Measurements from ENCODE around the gene NAA60.
"Not testable (repeated sequence)": the region's sequence is repeated elsewhere in the genome, so short reads cannot be mapped to it uniquely, and the experiment has no call there.

The NAA60 gene

DNA sequence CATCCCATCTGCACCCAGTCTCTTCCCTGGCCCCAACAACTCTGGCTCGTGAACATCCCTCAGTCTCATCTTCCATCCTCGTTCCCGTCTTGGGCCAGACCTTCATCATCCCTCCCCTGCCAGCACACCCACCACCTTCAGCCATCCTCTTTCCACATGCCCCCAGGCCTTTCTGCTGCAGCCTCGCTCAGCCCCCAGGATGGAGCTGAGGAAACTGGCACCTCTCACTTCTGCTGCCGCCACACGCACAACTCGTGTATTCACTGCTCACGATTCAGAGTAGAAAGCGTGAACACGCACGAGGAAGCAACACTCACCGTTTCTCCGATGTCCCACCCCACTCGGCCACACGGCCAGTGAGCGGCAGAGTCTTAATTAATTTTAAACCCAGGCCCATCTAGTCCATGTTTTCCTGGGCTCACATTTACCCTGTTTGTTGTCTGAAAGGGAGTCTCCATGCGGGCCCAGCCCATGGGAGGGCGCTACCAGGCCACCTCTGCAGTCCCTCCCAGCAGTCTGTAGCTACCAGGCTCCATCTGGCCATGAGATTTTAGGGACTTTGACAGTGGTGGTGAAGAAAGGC is 39.3 kb downstream of the NAA60 start:
- DNase-seq (ENCODE audit: low read depth in 2 of 2): no peak

DNA sequence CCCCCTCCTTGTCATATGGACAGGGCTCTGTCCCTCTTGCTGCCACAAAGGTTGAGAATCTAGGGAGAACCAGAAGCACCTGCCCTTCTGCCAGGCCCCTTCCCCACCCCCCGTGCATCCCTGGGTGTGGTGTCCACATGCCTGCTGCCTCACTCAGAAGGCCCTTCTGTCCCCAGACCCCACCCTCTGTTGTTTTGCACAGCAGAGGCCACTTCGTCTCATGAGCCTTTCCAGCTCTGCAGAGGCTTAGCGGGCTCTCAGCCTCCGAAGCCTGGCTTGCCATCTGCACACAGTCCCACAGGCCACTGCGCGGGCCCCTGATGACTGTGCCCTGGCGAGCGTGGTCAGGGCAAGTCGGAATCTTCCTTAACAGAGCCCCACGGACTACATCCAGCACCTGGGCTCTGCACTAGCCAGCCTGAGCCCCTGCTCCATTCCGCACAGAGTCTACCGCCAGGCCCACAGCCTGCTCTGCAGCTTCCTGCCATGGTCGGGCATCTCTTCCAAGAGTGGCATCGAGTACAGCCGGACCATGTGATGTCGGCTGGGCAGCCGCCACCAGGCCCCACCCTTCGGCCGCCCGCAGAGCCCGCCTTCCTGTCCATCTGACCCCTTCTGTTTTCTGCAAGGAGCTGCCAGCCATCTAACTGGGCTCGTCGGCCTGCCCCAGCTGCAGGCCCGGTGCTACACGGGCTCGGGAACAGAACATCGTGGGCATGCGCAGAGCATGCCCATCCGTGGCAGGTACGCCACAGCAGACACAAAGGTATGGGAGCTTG is 41.0 kb downstream of the NAA60 start:
- DNase-seq (ENCODE audit: low read depth in 2 of 2): no peak

DNA sequence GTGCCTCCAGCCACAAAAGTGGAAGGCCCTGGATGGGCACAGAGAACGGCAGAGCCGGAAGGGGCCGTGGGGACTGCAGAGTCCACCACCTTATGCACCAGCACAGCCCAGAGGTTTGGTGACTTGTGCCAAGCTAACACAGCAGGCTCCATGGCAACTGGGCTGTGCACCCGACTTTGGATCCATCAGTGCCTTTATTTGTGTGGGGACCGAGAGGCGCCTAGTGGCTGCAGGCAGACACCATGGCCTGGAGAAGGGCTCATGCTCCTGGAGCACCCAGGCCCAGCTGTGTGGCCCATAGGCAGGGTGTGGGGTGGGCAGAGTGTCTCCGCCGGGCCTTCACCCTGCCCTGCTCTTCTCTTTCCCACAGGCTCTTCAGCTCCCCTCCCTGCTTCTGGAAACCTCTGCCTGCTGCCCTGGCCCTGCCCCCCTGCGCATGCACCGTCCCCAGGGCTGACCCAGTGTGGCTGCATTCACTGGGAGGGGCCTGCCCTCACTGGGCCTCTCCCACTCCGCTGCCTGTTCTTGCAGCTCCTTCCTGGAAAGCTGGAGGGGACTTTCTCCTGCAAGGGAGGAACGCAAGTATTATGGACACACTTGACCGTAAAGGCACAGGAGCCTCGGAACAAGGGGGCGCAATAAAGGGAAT is 41.7 kb downstream of the NAA60 start:
- no peak for DNase-seq (ENCODE audit: low read depth in 2 of 2)

DNA sequence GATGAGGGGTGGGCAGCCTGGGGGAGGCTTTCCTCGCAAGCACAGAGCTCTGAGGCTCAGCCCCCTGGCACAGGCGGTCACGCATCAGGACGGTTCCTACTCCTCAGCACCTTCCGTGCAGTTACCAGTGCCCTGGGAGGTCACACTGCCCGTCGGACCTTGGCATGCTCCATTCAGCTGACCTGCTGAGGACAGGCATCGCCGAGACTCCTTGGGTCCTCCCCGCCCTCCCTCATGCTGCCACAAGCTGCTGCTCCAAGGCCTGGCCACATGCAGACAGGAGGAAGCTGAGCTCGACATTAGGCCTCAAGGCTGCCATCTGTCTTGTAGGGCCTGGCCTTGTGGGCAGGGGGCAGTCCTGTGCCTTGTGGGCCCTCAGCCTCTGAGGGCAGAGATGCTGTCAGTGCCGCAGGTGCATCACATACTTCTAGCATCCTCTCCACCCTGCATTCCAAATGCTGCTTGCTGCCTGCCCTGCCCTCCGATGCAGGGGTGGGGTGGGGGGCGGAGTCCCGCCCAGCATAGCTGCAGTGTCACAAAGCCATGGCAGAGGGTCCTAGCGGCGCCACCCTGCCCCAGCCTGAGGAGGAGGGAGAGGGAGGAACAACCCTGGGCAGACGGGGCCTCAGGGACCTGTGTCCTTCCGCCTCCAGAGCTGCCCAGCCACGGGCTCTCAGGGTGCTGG is 42.5 kb downstream of the NAA60 start:
- DNase-seq (ENCODE audit: low read depth in 2 of 2): no peak

DNA sequence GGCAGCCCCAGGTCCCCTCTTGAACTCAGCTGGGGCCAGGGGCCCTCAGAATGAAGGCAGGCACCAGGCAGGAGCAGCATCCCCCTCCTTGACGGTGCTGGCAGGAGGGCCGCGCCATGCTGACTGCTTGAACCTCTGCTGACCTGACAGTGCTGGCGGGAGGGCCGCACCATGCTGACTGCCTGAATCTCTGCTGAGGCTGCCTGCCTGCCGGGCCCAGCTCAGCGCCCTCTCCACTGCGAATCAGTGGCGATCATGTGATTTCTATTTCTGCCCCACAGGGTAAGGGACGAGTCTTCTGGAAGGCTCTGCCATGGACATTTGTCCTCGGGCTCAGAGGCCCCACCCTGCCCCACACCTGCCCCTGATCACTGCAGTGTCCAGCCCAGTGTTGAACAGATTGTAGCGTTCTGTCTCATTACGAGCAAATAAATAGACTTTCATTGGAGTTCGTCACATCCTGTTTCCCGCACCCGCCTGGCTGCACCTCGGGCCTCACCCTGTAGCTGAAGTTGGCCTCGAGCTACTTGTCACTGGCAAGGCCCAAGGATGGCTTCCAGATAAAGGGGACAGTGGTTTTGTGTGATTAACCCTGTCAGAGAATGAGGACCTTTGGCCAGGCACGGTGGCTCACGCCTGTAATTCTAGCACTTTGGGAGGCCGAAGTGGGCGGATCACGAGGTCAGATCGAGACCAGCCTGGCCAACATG is 43.2 kb downstream of the NAA60 start:
- DNase-seq (ENCODE audit: low read depth in 2 of 2): no peak

DNA sequence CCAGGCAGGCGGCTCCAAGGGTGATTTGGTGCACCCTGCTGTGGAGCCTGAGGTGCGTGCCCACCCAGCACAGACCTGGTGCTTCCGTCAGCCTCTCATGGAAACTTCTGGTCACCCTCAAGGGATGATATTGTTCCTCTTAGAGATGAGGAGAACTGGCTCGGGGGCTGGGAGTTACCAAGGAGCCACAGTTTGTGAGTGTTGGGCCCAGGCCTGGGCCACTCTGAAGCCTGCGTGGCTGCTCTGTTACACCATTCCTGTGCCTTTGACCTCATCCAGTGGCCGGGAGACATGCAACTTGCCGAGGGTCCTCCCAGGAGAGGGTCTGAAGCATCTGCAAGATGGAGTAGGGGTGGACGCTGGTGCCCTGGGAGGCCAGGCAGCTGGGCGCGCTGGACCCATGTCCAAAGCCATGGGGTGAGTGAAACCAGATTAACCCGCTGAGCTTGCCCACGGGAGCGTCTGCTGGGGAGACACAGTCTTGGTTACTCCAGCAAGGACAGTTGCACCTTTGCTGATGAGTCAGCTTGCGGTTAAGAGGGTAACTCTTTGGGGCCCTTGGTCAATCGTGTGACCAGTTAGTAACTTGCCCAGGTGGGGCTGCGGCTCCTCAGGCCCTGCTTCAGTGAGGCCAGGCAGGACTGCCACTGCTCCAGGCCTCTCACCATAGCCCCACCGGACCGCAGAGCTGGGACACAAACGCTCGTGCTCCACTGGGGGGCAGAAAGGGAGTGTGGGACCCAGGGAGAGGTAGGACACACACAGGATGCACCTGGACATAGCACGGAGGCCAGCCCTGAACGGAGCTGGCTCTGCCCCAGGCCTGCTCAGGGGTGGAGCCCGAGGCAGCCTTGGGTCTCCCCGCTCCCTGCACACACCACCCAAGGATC is 44.3 kb downstream of the NAA60 start:
- DNase-seq (ENCODE audit: low read depth in 2 of 2): no peak

DNA sequence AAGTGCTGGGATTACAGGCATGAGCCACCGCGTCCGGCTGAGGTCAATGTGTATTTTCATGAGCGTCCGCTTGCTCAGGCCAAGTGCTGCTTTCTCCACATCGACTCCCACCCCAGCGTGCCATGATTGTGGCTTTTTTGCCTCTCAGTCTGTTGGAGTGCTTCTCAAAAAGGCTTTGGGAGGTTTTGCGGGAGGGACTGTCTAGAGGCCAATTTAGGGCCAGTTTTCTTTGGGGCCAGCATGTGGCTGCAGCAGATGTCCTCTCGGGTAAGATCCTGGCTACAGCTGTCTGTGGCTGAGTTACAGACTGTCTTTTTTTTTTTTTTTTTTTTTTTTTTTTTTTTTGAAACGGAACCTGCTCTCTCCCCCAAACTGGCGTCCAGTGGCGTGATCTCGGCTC is 45.3 kb downstream of the NAA60 start:
- no peak for DNase-seq (ENCODE audit: low read depth in 2 of 2)

DNA sequence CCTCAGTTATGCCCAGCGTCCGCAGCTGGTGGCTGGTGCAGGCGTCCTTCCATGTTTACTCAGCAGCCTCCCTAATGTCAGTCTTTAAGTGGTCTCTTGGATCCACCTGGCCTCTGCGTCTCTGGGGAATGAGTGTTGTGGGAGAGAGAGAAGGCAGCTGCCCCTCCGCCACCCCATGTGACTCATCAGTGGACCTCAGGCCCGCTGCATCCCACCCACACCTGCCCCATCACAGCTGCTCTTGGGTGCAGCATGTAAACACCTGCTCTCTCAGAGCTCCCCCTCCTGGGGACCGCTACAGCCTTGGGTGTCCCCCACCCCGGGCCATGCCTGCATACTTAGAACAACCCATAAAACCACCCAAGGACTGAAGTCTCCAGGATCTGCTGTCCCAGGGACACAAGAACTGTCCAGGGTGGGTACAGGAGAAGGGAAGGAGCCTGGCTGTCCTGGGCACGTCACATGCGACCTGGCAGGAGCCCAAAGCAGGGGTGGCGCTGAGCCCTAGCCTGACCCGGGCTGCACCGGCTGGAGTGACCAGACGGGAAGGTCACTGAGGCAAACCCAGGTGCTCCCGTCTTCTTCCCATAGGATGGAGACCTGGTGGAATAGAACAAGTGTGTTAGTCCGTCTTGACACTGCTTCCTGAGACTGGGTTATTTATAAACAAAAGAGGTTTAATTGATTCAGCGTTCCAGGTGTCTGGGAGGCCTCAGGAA is 47.6 kb downstream of the NAA60 start:
- no peak for DNase-seq (ENCODE audit: low read depth in 2 of 2)

DNA sequence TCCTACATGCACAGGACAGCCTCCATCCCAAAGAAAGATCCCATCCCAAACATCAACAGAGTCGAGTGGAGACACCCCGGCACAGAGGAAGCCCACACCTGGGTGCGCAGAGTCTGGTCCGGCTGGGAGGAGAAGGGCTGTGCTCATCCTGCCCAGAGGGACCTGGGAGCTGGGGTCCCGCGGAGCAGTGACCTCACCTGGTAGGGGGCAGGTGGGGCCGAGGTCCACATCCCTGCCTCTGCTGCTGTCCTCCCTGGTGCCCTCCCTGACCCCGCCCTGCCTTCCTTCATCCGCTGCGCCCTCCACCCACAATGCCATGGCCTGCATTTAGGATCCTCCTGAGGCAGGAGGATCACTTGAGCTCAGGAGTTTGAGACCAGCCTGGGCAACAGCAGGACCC is 48.9 kb downstream of the NAA60 start:
- no peak for DNase-seq (ENCODE audit: low read depth in 2 of 2)

DNA sequence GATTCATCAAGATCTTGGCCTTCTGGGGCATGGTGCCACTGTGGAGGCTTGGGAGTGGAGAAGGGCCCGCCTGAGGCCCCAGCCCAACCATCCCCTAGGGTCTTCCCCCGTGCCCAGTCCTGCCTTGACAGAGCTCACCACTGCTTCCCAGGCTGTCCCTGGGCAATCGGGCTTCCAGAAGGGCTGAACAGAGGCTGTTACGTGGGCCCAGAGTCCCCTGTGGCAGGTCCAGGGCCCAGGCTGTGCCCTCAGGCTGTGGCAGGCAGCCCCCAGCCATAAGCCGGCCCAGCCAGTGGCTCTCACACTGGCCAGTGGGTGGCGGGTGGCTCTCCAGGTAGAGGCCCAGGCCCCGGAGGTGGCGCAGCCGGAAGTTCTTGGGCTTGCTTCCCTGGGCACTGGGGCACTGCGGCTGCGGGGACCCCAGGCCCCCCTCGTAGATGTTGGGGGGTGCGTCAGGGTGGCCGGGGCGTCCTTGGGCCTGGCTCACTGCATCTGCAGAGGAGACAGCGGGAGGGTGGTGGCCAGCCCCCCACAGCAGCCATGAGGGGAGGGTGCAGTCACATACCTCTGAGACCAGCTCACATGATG is 51.0 kb downstream of the NAA60 start:
- DNase-seq (ENCODE audit: low read depth in 2 of 2): no peak

DNA sequence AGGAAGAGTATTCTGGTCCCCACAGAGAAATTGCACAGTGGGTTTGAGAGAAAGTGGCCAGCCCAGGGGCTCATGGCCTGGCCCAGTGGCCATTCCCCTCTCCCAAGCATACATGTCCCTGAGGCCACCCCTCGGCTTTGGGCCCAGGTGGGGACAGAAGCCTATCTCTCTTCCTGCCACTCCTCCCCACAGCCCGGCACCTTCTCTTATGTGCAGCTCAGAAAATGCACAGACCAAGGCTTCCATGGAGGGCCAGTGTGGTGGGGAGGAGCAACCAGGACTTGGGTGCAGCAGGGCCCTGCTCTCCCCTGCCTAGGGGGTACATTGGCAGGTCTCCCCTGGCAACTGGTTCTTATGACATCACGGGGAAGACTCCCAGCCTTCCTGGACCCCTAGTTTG is 51.7 kb downstream of the NAA60 start, which contains the start of gene C16orf90:
C16orf90 (minus strand) TSS at position 314 of the 400 bp plus-strand sequence; CDS start at position 246, 68 bp downstream.
- DNase-seq (ENCODE audit: low read depth in 2 of 2): no peak

DNA sequence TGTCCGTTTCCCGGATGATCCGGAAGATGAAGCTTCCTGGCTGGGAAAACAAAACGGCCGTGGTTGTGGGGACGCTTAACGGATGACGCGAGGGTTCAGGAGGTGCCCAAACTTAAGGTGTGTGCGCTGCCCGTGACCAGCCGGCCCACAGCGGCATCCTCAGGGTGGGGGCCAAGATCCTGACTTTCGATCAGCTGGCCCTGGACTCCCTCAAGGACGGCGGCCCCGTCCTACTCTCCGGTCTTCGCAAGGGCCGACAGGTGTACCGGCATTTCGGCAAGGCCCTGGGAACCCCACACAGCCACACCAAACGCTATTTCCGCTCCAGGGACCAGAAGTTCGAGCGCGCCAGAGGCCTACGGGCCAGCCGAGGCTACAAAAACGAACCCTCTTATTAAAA is 52.9 kb downstream of the NAA60 start:
- no peak for DNase-seq (ENCODE audit: low read depth in 2 of 2)

DNA sequence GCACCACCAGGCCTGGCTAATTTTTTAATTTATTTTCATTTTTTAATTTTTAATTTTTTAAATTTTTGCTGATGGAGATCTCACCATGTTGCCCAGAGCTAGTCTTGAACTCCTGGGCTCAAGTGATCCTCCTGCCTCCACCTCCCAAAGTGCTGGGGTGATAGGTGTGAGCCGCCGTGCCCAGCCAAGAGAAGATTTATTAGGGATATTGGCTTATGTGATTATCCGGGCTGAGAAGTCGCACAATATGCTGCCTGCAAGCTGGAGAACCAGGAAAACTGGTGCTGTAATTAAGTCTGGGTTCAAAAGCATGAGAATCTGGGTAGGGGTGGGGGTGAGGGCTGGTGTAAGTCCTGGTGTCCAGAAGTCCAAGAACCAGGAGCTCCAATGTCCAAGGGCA is 54.3 kb downstream of the NAA60 start:
- DNase-seq (ENCODE audit: low read depth in 2 of 2): no peak

DNA sequence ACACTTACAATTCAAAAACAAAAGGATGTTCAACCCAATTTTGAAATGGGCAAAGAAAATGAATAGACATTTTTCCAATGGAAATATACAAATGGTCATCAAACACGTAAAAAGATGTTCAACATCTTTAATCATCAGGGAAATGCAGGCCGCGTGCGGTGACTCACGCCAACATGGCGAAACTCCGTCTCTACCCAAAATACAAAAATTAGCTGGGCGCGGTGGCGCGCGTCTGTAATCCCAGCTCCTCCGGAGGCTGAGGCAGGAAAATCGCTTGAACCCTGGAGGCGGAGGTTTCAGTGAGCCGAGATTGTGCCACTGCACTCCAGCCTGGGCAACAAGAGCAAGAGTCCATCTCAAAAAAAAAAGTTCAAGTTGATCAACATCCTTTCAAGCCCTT is 55.5 kb downstream of the NAA60 start:
- no peak for DNase-seq (ENCODE audit: low read depth in 2 of 2)

DNA sequence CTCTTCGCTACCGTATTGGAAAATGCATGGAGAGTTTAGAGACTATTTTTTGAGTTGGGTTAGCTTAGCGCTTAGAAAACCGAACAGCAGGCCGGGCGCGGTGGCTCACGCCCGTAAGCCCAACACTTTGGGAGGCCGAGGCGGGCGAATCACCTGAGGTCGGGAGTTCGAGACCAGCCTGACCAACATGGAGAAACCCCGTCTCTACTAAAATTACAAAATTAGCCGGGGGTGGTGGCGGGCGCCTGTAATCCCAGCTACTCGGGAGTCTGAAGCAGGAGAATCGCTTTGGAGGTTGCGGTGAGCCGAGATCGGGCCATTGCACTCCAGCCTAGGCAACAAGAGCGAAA is 57.9 kb downstream of the NAA60 start:
- not testable (repeated sequence) for DNase-seq (ENCODE audit: low read depth in 2 of 2)

DNA sequence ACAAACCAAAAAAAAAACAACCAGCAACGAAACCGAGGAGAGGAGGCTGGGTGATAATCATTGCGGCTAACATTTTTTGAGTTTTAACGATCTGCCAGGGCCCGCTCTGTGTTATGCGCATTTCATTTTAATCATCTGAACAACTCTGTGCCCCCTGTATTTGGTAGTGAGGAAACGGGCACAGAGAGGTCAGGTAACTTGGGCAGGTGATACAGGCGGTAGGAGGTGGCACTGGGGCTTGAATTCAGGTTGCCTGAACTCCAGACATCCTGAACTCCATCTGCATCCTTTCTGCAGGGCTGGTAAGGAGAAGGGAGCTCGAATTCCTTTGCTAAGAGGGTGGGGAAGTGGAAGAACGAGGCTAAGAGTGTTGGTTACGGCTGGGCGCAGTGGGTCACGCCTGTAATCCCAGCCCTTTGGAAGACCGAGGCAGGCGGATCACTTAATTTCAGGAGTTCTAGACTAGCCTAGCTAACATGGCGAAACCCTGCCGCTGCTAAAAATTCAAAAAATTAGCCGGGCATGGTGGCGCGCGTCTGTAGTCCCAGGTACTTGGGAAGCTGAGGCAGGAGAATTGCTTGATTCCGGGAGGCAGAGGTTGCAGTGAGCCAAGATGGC is 58.4 kb downstream of the NAA60 start:
- no peak for DNase-seq (ENCODE audit: low read depth in 2 of 2)

DNA sequence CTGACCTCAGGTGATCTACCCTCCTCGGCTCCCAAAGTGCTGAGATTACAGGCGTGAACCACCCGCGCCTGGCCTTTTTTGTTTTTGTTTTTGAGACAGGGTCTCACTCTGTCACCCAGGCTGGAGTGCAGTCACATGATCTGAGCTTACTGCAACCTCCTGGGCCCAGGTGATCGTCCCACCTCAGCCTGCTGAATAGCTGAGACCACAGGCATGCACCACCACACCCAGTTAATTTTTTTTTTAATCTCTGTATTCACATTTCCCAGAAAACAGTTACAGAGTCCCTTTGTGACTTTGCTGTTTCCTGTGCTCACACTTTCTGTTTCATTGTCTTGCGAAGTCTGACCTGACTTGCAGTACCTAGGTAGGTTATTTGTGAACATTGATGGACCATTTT is 60.0 kb downstream of the NAA60 start:
- DNase-seq (ENCODE audit: low read depth in 2 of 2): peak; percentile 13 to 20

DNA sequence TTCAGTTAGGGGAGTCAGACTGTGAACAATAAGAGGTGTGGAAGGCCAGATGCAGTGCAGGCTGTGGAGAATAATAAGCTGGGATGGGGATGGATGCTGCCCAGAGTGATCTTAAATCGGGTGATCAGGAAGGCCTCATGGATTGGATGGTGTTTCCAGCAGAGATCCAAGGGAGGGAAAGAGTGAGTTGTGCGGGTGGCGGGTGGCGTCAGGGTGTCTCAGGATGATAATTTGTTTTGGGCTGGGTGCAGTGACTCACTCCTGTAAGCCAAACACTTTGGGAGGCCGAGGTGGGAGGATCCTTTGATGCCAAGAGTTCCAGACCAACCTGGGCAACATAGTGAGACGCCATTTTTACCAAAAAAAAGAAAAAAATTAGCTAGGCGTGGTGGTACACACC is 65.3 kb downstream of the NAA60 start:
- DNase-seq (ENCODE audit: low read depth in 2 of 2): no peak

DNA sequence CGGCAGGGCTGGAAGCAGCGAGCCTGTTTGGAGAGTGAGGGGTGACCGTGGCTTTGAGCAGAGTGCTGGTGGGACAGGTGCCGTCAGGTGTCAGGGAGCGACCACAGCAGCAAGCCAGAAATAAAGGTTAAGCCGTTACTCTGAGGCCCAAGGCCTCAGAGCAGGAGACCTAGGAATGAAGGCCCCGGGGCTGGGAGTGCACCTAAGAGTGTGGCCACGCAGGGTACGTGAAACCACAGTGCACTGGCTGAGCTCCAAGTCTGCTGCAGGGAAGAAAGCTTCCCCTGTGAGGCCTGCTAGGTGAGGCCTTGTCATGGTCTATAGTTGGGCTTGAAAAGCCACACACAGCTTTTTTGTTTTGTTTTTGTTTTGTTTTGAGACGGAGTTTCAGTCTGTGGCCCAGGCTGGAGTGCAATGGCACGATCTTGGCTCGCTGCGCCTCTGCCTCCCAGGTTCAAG is 66.0 kb downstream of the NAA60 start:
- peak; percentile 34 to 35 for DNase-seq (ENCODE audit: low read depth in 2 of 2)
